Measurements from ENCODE around the gene PBX3. TPM values are rescaled to one million over a fixed set of nuclear protein-coding genes. Genes with fewer than 3 reads are reported as not detected.
"Not testable (repeated sequence)": the region's sequence is repeated elsewhere in the genome, so short reads cannot be mapped to it uniquely, and the experiment has no call there.

The PBX3 gene
- polyA plus RNA-seq, 10 donors: 11.5 to 15.9 (median 12.8) TPM

- no peak for DNase-seq
These were observed 25.6 kb downstream of the PBX3 start for GRCh38 chr9:125772740-125773139.

- DNase-seq: no peak
These were observed 26.9 kb downstream of the PBX3 start for GRCh38 chr9:125774106-125774505.

GRCh38 chr9:125776789-125777188 is 29.6 kb downstream of the PBX3 start:
- not testable (repeated sequence) for DNase-seq

GRCh38 chr9:125778538-125779219 is 31.5 kb downstream of the PBX3 start:
- not testable (repeated sequence) for DNase-seq

GRCh38 chr9:125779220-125779565 is 32.0 kb downstream of the PBX3 start:
- not testable (repeated sequence) for DNase-seq

GRCh38 chr9:125782718-125783117 is 35.5 kb downstream of the PBX3 start:
- no peak for DNase-seq

GRCh38 chr9:125784286-125785049 is 37.3 kb downstream of the PBX3 start:
- no peak for DNase-seq

- DNase-seq: no peak
These were observed 38.1 kb downstream of the PBX3 start for GRCh38 chr9:125785248-125785751.

- DNase-seq: no peak
These were observed 40.5 kb downstream of the PBX3 start for GRCh38 chr9:125787715-125788114.

GRCh38 chr9:125789196-125789595 is 42.0 kb downstream of the PBX3 start:
- DNase-seq: no peak

- DNase-seq: no peak
These were observed 47.5 kb downstream of the PBX3 start for GRCh38 chr9:125794708-125795107.

- DNase-seq: no peak
These were observed 48.9 kb downstream of the PBX3 start for GRCh38 chr9:125795970-125796596.

GRCh38 chr9:125797930-125798329 is 50.8 kb downstream of the PBX3 start:
- DNase-seq: no peak

- DNase-seq: no peak
These were observed 56.4 kb downstream of the PBX3 start for GRCh38 chr9:125803526-125803925.

GRCh38 chr9:125805057-125805456 is 57.9 kb downstream of the PBX3 start:
- peak; percentile 9 to 66 (median 9) for DNase-seq

GRCh38 chr9:125805586-125805985 is 58.4 kb downstream of the PBX3 start:
- no peak for DNase-seq

GRCh38 chr9:125807079-125807478 is 59.9 kb downstream of the PBX3 start:
- no peak for DNase-seq

GRCh38 chr9:125810161-125810560 is 63.0 kb downstream of the PBX3 start:
- no peak for DNase-seq

- DNase-seq: no peak
These were observed 63.8 kb downstream of the PBX3 start for GRCh38 chr9:125811002-125811401.

GRCh38 chr9:125812403-125812802 is 65.2 kb downstream of the PBX3 start:
- no peak for DNase-seq

- no peak for DNase-seq
These were observed 68.4 kb downstream of the PBX3 start for GRCh38 chr9:125815568-125815967.

GRCh38 chr9:125816321-125816720 is 69.1 kb downstream of the PBX3 start:
- no peak for DNase-seq
